AML-193 (cell line): ENCODE data around the gene TLR7.

Experiments
- DNase-seq, 2 experiments: peaks; one replicate each; lab custom pipeline; 2025; lab: John Stamatoyannopoulos, UW

Gene TLR7

DNA sequence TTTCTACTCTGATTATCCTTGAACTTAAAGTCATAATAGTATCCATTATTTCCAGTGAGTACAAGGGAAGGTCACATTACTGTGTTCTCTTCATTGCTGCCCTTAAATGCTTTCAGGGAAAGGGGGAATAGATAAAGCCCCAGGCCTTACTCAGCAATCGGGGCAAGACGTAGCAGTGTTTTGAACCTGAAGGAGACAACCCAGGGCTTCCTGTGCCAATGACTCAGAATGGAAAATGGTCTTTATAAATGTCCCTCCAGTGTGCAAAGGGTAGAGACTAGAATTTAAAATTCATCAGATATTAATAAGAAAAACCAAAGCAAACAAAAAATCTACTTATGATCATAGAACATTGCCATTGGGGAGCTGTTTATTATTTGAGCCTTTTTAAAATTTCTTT is 63.3 kb downstream of the TLR7 start:
- DNase-seq: no peak

DNA sequence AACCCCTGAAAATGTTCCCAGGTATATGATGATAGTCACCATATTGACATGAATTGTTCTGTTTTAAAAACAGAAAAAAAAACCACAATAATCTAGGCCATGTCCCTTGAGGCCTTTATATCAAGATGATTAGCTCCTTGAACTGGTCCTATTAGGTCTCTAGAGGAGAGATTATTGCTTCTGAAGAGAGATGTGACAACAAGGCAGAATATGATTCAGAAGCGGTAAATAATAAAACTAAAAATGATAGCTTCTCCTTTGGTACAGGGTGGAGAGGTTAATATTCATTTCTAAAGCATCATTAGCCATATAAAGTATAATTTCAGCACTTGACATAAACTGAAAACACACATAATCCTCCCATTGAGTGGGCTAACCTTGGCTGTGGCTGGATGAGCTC is 65.4 kb downstream of the TLR7 start:
- no peak for DNase-seq

DNA sequence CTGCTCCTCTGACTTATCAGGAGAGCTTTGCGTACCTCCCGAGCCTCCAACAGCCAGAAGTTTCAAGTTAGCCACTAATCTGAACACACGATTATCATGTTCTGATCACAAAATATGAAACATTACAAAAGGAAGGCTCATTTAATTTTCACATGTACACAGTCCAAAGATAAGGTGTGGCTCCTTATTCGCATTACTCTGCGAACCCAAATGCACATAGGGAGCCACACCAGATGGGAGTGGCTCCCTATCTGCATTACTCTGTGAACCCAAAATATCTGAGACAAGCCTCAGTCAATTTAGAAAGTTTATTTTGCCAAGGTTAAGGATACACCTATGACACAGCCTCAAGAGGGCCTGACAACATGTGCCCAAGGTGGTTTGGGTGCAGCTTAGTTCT is 68.0 kb downstream of the TLR7 start:
- no peak for DNase-seq

DNA sequence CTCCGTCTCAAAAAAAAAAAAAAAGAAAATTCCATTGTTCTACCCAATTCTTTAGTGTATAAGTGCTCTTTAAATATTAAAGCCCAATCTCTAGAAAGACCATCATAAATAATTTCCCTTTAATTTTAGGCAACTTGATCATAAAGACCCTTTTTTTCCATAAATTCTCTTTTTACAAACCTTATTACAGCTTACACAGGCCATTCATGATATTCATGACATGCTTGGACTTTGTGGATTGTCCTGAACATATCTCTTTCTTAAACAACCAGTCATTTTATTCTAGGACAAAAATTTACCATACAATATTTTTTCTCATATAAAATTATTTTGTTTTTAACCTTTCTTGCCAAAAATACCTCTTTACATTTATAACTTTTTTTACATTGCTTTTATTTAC is 70.1 kb downstream of the TLR7 start:
- no peak for DNase-seq
